ENCODE results near the gene SORBS1.

DNA sequence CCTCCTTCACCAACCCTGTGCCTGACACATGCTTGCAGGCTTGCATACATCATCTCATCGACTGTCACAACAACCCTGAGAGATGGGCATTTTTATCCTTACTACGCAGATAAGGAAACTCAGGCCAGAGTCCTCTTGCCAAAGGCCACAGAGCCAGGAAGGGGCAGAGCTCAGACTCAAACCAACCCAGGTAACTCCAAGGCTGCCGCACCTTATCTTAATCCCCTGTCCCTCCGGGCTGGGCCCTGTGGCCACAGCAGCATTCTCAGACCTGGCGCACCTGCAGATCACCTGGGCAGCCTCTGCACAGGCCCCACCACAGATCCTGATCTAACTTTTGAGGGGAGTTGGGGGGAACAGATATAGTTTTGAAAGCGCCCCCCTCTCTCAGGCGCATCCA, 35.1 kb downstream of the SORBS1 start:
- TF ChIP-seq, protein P1, sequence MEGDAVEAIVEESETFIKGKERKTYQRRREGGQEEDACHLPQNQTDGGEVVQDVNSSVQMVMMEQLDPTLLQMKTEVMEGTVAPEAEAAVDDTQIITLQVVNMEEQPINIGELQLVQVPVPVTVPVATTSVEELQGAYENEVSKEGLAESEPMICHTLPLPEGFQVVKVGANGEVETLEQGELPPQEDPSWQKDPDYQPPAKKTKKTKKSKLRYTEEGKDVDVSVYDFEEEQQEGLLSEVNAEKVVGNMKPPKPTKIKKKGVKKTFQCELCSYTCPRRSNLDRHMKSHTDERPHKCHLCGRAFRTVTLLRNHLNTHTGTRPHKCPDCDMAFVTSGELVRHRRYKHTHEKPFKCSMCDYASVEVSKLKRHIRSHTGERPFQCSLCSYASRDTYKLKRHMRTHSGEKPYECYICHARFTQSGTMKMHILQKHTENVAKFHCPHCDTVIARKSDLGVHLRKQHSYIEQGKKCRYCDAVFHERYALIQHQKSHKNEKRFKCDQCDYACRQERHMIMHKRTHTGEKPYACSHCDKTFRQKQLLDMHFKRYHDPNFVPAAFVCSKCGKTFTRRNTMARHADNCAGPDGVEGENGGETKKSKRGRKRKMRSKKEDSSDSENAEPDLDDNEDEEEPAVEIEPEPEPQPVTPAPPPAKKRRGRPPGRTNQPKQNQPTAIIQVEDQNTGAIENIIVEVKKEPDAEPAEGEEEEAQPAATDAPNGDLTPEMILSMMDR (IDR thresholded peaks at IDR 0.05; ENCODE audit: poor library complexity): no peak
- TF ChIP-seq EZH2 (IDR thresholded peaks at IDR 0.05; ENCODE audit: borderline replicate concordance) (no peak), EZH2phosphoT487 (IDR thresholded peaks at IDR 0.05; ENCODE audit: low read depth, severe bottlenecking, unreplicated experiment) (no peak)

Data from hepatocyte (in vitro differentiated cells).